GM10266 (cell line): ENCODE measurements around the gene SLC35B1.

ENCODE experiments used
- DNase-seq: peaks from one replicate; pipeline ENCODE4 v3.0.0; 2012; ENCODE audit errors: extremely low spot score
- CTCF ChIP-seq: IDR thresholded peaks from 2 replicates; pipeline ENCODE4 v1.5.1; 2012; ENCODE audit warnings: mild to moderate bottlenecking, low read depth; ENCODE audit not compliant: control insufficient read depth, insufficient read depth; ENCODE audit errors: missing control alignments

SLC35B1 gene

GRCh38 chr17:49687878-49688491, 19.8 kb downstream of the SLC35B1 start:
- no peak for TF ChIP-seq CTCF
- no peak for DNase-seq

- DNase-seq = no peak
- TF ChIP-seq CTCF = no peak
These were observed 26.4 kb downstream of the SLC35B1 start for GRCh38 chr17:49681106-49681979.

GRCh38 chr17:49680314-49680713, 27.4 kb downstream of the SLC35B1 start:
- DNase-seq = no peak
- no peak for TF ChIP-seq CTCF

- no peak for TF ChIP-seq CTCF
- peak; percentile 94 for DNase-seq
These were observed 29.6 kb downstream of the SLC35B1 start, which contains the start of gene SPOP for GRCh38 chr17:49677933-49678847. TSS of gene SPOP (minus strand) at chr17:49678097. CDS start at chr17:49622810, 55,287 bp downstream.

GRCh38 chr17:49677134-49677932, 30.4 kb downstream of the SLC35B1 start:
- peak; percentile 91 for DNase-seq
- TF ChIP-seq CTCF = no peak

- peak; percentile 81 for DNase-seq
- no peak for TF ChIP-seq CTCF
These were observed 31.4 kb downstream of the SLC35B1 start for GRCh38 chr17:49676276-49676868.
